ENCODE measurements around the gene DNM2. TPM values are rescaled to one million over a fixed set of nuclear protein-coding genes. Genes with fewer than 3 reads are reported as not detected.

DNM2 gene
- total and polyA plus RNA-seq, 2 of the 13 experiments (the other 11 are each of a cell fraction or from before 2014, with no cell fraction given): 41.7 to 59.8 TPM

DNA sequence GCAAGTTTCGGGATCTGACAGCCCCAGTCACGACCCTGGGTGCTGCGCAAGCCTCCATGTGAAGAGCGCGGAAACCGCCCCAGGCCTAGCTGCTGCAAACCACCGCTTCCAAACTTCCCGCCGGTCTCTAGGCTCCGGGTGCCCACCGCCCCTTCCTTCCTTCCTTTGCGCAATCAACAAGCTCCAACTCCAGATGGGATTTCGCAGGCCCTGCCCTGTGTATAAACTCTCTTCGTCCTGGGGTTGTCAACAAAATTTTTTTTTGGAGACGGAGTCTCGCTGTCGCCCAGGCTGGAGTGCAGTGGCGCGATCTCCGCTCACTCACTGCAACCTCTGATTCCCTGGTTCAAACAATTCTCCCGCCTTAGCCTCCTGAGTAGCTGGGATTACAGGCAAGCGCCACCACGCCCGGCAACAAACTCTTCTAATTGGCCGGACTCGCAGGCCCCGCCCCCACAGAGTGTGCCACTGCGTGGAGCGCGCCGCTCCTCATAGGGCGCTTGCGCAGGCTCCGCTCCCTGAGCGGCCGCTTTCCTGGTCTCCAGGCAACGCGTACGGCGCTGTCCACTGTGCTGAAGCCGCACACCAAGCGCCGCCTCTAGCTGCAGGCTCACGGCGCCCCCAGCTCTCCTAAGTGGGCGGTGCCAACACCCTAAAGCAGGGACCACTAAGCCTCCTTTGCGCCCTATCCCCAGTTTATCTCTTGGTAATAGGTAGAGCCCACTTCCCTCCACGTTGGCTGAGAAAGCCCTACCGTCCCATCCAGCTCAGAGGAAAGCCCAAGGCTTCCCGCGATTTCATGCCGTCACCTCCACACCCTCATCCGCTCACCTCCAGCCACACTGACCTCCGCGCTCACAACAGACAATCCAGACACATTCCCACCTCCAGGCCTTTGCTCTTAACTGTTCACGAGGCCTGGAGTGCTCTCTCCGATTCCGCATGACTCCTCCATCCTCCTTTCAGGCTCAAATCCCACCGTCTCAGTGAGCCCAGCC is 22.2 kb upstream of the DNM2 start (continued):
- TF ChIP-seq, protein P1, sequence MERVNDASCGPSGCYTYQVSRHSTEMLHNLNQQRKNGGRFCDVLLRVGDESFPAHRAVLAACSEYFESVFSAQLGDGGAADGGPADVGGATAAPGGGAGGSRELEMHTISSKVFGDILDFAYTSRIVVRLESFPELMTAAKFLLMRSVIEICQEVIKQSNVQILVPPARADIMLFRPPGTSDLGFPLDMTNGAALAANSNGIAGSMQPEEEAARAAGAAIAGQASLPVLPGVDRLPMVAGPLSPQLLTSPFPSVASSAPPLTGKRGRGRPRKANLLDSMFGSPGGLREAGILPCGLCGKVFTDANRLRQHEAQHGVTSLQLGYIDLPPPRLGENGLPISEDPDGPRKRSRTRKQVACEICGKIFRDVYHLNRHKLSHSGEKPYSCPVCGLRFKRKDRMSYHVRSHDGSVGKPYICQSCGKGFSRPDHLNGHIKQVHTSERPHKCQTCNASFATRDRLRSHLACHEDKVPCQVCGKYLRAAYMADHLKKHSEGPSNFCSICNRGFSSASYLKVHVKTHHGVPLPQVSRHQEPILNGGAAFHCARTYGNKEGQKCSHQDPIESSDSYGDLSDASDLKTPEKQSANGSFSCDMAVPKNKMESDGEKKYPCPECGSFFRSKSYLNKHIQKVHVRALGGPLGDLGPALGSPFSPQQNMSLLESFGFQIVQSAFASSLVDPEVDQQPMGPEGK (CRISPR knock-in tag; IDR thresholded peaks at IDR 0.05): peak; percentile 58
- TF ChIP-seq ZNF160 (CRISPR knock-in tag; IDR thresholded peaks at IDR 0.05) (peak; percentile 77; the same call in 1 of the 2 replicates), AGO2 (optimal IDR thresholded peaks at IDR 0.05; ENCODE audit: low read depth, low read length) (peak; percentile 74), ZNF484 (CRISPR knock-in tag; IDR thresholded peaks at IDR 0.05; ENCODE audit: borderline replicate concordance, low read depth) (peak; percentile 7; the same call in 1 of the 2 replicates), GLI4 (CRISPR knock-in tag; IDR thresholded peaks at IDR 0.05; ENCODE audit: borderline replicate concordance) (no peak), RBFOX2 (IDR thresholded peaks at IDR 0.05; ENCODE audit: low read depth, low read length) (no peak), TARDBP (CRISPR knock-in tag; IDR thresholded peaks at IDR 0.05) (peak; percentile 58; the same call in 1 of the 2 replicates), ELF3 (CRISPR knock-in tag; IDR thresholded peaks at IDR 0.05) (peak; percentile 84), ZNF552 (CRISPR knock-in tag; IDR thresholded peaks at IDR 0.05; ENCODE audit: borderline replicate concordance) (no peak), FOXA3 (CRISPR knock-in tag; IDR thresholded peaks at IDR 0.05) (peak; percentile 66; the same call in 1 of the 2 replicates), MXI1 (IDR thresholded peaks at IDR 0.05; ENCODE audit: borderline replicate concordance, low read depth, low read length) (peak; percentile 97), RXRB (CRISPR knock-in tag; IDR thresholded peaks at IDR 0.05; ENCODE audit: borderline replicate concordance) (peak; percentile 55; the same call in 1 of the 2 replicates)
- TF ChIP-seq, protein P2, sequence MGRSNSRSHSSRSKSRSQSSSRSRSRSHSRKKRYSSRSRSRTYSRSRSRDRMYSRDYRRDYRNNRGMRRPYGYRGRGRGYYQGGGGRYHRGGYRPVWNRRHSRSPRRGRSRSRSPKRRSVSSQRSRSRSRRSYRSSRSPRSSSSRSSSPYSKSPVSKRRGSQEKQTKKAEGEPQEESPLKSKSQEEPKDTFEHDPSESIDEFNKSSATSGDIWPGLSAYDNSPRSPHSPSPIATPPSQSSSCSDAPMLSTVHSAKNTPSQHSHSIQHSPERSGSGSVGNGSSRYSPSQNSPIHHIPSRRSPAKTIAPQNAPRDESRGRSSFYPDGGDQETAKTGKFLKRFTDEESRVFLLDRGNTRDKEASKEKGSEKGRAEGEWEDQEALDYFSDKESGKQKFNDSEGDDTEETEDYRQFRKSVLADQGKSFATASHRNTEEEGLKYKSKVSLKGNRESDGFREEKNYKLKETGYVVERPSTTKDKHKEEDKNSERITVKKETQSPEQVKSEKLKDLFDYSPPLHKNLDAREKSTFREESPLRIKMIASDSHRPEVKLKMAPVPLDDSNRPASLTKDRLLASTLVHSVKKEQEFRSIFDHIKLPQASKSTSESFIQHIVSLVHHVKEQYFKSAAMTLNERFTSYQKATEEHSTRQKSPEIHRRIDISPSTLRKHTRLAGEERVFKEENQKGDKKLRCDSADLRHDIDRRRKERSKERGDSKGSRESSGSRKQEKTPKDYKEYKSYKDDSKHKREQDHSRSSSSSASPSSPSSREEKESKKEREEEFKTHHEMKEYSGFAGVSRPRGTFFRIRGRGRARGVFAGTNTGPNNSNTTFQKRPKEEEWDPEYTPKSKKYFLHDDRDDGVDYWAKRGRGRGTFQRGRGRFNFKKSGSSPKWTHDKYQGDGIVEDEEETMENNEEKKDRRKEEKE (IDR thresholded peaks at IDR 0.05): no peak
- TF ChIP-seq, protein P3, sequence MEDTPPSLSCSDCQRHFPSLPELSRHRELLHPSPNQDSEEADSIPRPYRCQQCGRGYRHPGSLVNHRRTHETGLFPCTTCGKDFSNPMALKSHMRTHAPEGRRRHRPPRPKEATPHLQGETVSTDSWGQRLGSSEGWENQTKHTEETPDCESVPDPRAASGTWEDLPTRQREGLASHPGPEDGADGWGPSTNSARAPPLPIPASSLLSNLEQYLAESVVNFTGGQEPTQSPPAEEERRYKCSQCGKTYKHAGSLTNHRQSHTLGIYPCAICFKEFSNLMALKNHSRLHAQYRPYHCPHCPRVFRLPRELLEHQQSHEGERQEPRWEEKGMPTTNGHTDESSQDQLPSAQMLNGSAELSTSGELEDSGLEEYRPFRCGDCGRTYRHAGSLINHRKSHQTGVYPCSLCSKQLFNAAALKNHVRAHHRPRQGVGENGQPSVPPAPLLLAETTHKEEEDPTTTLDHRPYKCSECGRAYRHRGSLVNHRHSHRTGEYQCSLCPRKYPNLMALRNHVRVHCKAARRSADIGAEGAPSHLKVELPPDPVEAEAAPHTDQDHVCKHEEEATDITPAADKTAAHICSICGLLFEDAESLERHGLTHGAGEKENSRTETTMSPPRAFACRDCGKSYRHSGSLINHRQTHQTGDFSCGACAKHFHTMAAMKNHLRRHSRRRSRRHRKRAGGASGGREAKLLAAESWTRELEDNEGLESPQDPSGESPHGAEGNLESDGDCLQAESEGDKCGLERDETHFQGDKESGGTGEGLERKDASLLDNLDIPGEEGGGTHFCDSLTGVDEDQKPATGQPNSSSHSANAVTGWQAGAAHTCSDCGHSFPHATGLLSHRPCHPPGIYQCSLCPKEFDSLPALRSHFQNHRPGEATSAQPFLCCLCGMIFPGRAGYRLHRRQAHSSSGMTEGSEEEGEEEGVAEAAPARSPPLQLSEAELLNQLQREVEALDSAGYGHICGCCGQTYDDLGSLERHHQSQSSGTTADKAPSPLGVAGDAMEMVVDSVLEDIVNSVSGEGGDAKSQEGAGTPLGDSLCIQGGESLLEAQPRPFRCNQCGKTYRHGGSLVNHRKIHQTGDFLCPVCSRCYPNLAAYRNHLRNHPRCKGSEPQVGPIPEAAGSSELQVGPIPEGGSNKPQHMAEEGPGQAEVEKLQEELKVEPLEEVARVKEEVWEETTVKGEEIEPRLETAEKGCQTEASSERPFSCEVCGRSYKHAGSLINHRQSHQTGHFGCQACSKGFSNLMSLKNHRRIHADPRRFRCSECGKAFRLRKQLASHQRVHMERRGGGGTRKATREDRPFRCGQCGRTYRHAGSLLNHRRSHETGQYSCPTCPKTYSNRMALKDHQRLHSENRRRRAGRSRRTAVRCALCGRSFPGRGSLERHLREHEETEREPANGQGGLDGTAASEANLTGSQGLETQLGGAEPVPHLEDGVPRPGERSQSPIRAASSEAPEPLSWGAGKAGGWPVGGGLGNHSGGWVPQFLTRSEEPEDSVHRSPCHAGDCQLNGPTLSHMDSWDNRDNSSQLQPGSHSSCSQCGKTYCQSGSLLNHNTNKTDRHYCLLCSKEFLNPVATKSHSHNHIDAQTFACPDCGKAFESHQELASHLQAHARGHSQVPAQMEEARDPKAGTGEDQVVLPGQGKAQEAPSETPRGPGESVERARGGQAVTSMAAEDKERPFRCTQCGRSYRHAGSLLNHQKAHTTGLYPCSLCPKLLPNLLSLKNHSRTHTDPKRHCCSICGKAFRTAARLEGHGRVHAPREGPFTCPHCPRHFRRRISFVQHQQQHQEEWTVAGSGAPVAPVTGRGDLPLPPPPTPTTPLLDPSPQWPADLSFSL (CRISPR knock-in tag; IDR thresholded peaks at IDR 0.05): no peak

Measured in HepG2 (cell line).